Measurements from ENCODE around the gene NCOA3.
A peak's percentile ranks its signal among the peaks of the same experiment; 100 is the strongest.
"Not testable (repeated sequence)": the region's sequence is repeated elsewhere in the genome, so short reads cannot be mapped to it uniquely, and the experiment has no call there.

Gene NCOA3

GRCh38 chr20:47501116-47501481, 588 bp upstream of the NCOA3 start:
- no peak for DNase-seq

DNA sequence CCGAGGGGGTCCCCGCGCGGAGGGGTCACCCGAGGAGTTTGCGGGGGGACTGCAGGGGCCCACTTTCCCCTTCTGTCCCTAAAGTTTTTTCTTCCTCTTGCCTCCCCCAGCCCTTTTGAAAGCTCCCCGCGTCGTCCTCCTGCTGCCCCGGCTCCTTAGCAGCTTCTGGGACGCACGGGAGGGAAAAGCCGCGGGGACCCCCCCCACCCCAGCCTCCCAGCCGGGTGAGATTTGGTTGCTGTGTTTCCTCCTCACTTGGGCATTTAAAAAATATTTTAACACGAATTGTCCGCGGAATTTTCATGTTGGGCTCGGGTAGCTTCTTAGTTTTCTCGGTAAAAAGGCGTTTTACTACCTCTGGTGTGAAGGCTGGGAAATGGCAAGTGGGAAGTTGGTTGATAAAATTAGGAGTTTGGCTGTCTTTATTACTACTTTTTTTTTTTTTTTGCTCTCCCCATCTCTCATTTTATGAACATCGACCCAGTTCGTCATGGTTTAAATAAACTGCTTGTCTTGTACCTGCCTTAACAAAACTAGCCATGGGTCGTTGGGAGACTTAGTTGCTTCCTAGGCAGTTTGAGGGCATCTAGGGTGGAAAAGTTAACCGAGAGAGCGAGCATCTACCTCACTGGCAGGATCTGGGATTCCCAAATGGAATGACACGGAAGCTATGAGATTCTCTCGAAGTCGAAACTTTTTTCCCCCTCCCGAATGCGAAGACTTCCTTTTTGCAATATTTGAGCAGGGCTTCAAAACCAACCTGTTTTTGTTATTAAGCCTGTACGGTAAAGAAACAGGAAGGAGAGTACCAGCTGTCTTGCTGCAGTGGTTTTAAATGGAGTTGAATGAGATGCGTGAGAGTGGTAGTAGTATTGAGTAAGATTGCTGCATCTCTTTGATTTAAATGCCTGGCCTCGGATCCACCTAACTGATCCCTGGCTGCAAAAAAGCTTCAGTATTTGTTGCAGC, 868 bp downstream of the NCOA3 start:
- DNase-seq = peak; percentile 49

DNA sequence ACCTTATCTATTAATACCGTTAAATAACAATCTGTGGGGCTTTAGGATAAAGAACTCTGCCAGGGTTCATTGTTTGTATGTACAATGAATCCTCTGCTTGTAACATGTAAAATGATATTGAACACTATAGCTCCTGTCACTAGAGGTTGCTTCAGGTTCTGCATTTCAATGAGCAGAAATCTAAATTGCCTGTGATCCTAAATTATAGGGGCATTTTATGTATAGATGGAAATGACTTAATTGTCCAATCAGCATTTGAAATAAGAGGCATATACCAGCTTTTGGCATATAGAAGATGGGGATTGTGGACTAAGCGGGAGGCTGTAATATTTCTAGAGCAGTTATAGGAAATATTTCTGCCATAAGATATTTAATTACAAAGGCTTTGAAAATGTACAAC, 2.0 kb downstream of the NCOA3 start:
- DNase-seq = no peak

DNA sequence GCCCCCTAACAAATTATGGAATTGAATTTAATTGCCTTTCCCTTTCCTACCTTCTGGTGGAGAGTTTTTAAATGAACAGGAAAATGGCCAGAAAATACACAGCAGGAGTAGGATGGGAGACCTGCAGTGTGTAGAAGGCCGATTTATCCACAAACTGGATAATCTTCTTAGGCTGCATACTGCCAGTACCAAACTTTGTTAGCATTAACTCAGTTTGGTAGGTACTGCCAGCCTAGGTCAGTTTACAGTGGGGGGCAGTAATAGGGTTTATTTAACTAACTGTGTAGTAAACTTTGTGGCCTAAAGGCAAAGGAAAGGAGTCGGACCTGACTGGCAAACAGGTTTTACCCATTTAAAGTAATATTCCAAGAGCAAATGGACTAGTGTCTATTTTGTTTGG, 4.6 kb downstream of the NCOA3 start:
- DNase-seq = no peak

DNA sequence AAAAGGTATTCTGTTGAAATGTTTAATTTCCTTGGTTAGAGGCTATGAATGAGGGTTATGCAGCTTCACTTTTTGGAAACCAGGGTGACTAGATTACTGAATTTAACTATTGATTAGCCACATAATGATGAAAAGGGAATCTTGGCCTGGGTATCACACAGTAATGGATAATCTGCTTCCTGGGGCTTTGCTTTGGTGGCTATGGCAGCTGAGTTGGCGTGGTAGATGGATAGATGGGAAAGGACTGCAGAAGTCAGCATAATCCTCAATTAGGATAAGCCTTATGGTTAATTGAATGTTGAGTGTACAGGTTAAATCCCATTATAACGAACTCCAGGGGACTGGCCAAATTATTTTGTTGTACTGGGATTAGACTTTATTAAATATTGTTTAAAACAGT, 5.2 kb downstream of the NCOA3 start:
- no peak for DNase-seq

DNA sequence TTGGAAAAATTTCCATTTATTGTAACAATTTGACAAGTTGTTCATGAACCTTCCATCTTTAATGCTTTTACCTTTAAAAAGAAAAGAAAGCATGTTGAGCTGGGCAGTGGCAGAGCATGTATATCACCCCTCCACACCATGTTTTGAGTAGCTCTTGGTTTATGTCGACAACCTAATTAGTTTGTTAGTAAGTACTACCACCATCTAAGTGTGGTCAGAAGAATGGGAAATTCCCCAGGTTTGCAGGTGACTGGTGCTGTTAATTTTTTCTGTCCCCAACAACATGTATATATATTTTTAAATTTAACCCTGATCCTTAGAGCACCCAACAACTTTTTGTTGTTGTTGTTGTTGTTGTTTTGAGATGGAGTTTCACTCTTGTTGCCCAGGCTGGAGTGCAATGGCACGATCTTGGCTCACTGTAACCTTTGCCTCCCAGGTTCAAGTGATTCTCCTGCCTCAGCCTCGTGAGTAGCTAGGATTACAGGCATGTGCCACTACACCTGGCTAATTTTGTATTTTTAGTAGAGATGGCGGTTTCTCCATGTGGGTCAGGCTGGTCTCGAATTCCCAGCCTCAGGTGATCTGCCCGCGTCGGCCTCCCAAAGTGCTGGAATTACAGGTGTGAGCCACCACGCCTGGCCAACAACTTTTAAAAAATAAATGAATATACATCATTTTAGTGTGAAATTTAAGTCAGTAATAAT, 5.7 kb downstream of the NCOA3 start:
- not testable (repeated sequence) for DNase-seq

GRCh38 chr20:47508278-47508677, 6.6 kb downstream of the NCOA3 start:
- DNase-seq = no peak

DNA sequence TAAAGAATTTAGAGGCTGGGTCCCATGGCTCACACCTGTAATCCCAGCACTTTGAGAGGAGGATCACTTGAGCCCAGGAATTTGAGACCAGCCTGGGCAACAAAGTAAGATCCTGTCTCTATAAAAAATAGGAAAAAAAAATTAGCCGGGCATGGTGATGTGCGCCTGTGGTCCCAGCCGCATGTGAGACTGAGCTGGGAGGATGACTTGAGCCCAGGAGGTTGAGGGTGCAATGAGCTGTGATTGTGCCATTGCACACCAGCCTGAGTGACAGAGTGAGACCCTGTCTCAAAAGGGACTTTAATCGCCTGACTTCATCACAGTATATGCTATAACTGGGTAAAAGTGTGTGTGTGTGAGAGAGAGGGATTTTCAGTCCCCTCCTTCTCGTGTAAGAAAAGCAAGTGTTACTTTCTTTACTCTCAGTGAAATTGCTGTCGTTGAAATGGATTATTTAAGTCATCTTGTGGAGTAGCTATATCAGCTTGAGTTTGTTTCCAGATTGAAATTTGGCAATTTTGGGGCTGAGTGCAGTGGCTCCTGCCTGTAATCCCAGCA, 7.5 kb downstream of the NCOA3 start:
- no peak for DNase-seq

- DNase-seq = no peak
These were observed 8.0 kb downstream of the NCOA3 start for GRCh38 chr20:47509685-47510084.

DNA sequence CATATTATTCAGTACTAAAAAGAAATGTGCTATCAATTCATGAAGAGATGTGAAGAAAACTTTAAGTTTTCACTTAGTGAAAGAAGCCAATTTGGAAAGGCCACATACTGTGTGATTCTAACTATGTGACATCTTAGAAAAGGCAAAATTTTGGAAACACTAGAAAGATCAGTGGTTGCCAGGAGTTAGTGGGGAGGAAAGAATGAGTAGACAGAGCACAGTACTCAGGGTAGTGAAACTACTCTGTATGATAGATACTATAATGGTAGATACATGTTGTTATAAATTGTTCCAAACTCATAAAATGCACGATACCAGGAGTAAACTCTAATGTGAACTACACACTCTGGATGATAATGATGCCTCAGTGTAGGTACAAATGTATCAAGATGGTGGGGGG, 14.2 kb downstream of the NCOA3 start:
- DNase-seq = no peak

- DNase-seq = no peak
These were observed 19.5 kb downstream of the NCOA3 start for GRCh38 chr20:47521059-47521808.

DNA sequence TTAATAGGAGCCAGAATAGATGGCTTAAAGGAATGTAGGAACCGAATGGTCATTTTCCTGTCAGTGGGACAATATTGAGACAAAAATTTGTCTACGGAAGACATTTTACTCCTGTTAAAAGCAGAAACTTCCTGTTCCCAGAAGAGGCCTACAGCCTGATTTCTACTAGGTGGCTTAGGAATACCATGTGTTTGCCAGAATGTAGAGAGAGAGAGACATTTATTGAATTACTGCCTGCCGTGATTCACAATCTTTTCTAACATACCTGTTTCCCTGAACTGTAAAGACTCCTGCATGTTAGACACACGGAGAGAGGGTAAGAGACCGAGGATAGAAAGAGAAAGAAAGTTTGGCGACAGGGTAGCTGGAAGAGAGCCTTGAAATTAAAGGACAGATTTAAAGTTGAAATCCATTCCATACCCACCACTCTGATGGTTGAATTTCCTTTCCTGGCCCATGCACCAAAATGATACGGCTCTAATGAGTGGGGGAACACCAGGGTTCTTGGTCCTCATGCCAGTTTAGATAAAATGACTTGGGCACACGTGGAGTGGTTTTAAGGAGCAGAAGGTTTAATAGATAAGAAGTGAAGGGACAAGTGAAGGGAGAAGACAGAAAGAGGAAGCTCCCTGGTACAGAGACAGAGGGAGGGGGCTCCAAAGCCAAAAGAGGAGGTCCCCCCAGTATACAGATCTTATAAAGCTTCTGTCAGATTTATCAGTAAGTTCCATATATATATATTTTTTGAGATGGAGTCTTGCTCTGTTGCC, 22.5 kb downstream of the NCOA3 start:
- DNase-seq = no peak

GRCh38 chr20:47527004-47527800, 25.5 kb downstream of the NCOA3 start:
- DNase-seq = no peak

DNA sequence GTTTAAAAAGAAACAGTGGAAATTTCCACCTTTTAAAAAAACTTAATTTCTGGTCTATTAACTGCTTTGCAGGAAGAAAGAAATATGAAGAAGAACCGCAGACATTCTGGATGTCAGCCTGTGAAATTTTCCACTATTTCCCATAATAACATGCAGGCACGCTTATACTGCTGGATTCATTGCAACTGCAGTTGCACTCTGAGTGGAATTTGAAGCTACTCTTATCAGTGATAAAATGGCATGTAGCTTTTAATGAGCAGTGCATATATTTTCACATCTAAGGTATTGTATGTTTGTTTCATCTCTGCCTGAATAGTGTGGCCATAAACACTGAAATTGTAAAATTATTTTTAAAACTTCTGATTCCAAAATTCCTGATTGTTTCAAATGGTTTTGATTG, 28.2 kb downstream of the NCOA3 start:
- DNase-seq = no peak

DNA sequence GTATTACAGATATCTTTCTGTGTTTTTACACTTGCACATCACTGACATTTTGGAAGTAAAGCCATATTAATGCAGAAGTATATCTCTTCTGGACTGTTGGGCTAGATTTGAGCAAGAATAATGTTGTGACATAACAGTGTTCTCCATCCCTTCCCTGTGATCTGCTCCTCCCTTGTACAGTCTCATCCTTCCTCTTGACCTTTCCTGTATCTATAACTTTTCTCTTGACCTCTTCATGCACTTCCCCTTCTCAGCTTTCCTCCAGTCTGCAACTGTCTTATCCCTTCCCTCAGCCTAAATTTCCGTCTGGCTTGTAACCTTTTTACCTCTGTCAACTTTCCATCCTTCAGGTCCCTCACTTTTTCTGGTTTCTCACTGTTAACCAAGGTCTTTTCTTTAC, 29.8 kb downstream of the NCOA3 start:
- DNase-seq = no peak

- DNase-seq = no peak
These were observed 30.3 kb downstream of the NCOA3 start for GRCh38 chr20:47532002-47532401.

DNA sequence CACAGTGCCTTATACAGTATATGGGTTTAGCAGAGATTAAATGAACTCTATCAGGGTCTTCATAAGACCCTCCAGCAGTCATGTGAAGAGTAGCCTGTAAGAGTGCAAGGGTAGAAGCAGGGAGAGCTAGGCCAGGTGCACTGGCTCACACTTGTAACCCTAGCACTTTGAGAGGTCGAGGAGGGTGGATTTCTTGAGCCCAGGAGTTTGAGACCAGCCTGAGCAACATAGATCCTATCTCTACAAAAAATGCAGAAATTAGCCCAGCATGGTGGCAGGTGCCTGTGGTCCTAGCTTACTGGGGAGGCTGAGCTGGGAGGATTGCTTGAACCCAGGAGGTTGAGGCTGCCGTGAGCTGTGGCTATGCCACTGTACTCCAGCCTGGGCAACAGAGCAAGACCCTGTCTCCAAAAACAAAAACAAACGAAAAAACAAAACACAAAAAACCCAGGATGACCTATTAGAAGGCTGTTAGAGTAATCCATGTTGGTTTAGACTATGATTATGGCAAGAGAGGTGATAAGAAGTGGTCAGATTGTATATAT, 31.9 kb downstream of the NCOA3 start:
- DNase-seq = no peak

DNA sequence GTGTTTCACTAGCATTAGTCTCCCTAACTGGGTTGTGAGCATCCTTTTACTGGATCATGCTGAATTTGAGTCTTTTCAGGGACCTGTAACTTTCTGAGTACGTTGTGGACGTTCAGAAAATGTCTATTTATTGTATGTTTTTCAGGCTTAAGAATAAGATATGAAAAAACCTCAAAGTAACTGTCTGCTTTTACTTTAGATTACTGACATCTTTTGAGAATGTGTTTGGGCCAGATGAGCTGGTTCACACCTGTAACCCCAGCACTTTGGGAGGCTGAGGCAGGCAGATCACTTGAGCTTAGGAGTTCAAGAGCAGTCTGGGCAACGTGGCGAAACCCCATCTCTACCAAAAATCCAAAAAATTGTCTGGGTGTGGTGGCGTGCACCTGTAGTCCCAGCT, 32.7 kb downstream of the NCOA3 start:
- DNase-seq = no peak

DNA sequence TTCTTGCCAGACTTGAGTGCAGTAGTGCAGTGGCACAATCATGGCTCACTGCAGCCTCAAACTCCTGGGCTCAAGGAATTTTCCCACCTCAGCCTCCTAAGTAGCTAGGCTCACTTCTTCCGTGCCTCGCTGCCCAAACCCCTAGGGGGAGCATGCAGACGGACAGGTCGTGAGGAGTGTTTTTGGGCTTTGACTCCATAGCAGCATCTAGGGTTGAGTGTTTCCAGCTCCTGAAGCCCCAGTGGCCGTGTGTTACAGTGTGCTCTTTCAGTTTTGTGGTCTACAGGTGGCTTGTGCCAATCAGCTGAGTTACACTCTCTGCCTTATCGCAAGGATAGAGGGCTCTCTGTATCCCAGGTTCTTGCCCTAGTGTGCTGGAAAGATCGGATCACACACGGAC, 33.4 kb downstream of the NCOA3 start:
- no peak for DNase-seq

GRCh38 chr20:47535994-47536393, 34.3 kb downstream of the NCOA3 start:
- DNase-seq = no peak

Measured in activated CD8-positive, alpha-beta memory T cell treated with anti-CD3 and anti-CD28 coated beads, Interleukin-2, amount 50 U/mL, for 48 hours (primary cell).